Activated naive CD8-positive, alpha-beta T cell treated with anti-CD3 and anti-CD28 coated beads, Interleukin-2, amount 50 U/mL, for 16 hours (primary cell): ENCODE data around the gene PCDH11Y.
"Not testable (repeated sequence)": the region's sequence is repeated elsewhere in the genome, so short reads cannot be mapped to it uniquely, and the experiment has no call there.

Experiments used
- DNase-seq: peaks from one replicate; pipeline ENCODE4 v3.0.0-alpha.2; 2020; ENCODE audit warnings: low read depth, low spot score

The PCDH11Y gene, protein sequence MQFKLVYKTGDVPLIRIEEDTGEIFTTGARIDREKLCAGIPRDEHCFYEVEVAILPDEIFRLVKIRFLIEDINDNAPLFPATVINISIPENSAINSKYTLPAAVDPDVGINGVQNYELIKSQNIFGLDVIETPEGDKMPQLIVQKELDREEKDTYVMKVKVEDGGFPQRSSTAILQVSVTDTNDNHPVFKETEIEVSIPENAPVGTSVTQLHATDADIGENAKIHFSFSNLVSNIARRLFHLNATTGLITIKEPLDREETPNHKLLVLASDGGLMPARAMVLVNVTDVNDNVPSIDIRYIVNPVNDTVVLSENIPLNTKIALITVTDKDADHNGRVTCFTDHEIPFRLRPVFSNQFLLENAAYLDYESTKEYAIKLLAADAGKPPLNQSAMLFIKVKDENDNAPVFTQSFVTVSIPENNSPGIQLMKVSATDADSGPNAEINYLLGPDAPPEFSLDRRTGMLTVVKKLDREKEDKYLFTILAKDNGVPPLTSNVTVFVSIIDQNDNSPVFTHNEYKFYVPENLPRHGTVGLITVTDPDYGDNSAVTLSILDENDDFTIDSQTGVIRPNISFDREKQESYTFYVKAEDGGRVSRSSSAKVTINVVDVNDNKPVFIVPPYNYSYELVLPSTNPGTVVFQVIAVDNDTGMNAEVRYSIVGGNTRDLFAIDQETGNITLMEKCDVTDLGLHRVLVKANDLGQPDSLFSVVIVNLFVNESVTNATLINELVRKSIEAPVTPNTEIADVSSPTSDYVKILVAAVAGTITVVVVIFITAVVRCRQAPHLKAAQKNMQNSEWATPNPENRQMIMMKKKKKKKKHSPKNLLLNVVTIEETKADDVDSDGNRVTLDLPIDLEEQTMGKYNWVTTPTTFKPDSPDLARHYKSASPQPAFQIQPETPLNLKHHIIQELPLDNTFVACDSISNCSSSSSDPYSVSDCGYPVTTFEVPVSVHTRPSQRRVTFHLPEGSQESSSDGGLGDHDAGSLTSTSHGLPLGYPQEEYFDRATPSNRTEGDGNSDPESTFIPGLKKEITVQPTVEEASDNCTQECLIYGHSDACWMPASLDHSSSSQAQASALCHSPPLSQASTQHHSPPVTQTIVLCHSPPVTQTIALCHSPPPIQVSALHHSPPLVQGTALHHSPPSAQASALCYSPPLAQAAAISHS (N-terminal part only)

DNA sequence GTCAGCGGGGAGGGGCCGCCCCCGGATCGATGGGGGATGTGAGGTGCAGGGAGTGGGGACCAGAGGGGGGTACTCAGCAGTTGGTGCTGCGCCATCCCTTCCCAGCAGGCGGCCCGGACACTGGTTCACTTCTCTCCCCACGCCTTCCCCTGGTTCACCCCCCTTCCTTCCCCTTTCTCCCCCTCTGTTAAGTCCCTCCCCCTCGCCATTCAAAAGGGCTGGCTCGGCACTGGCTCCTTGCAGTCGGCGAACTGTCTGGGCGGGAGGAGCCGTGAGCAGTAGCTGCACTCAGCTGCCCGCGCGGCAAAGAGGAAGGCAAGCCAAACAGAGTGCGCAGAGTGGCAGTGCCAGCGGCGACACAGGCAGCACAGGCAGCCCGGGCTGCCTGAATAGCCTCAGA, at the start of gene PCDH11Y:
Gene PCDH11Y (plus strand): TSS at position 240 of the 400 bp plus-strand sequence. CDS start 56,804 bp downstream, outside the sequence.
- not testable (repeated sequence) for DNase-seq

DNA sequence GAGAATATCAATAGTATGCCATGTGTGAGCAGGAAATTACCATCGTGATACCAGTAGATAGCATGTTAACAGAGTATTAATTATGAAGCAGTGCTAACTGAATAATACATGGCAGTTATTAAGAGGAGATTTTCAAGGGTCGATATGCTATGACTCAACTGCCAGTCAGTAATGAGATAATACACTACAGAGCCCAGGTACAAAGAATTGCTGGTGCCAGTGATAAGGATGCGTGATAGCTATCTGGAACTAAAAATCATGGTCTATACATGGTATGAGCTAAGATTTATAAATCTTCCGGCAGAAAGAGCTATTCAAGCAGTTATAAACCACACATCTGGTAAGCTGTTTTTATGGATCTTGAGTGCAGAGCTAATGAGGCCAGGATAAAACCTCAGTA, 32.2 kb upstream of the PCDH11Y start:
- DNase-seq = not testable (repeated sequence)

DNA sequence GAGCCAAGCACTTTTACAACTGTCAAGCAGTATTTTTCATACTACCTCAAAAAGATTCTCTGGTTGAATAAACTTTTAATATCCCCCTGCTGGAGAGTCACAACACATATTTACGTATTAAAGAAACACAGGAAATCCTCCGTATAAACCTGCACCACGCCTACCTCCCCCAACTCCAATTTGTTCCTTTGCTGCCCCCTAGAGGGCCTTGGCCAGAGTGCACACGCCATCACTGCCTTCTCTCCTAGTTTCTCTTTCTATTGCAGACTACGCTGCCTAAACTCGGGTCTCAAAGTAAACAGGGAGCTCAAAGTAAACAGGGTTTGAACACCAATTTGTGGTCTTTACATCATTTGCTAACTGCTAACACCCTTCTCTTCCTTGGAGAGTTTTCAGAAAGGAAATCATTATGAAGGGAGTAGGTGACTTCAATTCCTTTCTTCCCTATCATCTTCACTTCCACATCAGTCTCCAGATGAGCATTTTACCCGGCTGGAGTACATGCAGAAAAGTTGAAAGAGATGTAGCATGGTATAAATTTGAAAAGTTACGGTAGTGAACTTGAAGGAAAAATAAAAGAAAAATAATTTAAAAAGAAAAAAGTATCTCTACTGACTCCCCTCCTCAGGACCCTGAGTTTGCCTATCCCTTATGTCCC, 8.2 kb upstream of the PCDH11Y start:
- DNase-seq = not testable (repeated sequence)

DNA sequence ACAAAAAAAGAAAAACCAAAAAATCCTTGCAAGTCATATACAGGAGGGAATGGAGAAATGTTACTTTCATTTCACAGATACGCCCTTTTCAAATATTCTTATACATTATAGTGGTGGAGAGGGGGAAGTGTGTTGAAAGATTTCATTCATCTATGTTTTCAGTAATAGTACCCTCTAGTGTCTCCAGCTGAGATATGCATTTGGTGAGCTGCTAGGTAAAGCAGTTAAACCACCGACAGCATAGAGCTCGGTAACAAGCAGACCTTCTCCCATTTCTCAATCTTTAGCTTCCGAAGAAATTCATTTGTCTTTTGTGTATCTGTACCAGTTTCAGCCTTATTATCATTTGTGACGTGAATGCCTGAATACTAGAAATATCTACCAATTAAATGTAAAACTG, 5.2 kb upstream of the PCDH11Y start:
- DNase-seq = not testable (repeated sequence)

DNA sequence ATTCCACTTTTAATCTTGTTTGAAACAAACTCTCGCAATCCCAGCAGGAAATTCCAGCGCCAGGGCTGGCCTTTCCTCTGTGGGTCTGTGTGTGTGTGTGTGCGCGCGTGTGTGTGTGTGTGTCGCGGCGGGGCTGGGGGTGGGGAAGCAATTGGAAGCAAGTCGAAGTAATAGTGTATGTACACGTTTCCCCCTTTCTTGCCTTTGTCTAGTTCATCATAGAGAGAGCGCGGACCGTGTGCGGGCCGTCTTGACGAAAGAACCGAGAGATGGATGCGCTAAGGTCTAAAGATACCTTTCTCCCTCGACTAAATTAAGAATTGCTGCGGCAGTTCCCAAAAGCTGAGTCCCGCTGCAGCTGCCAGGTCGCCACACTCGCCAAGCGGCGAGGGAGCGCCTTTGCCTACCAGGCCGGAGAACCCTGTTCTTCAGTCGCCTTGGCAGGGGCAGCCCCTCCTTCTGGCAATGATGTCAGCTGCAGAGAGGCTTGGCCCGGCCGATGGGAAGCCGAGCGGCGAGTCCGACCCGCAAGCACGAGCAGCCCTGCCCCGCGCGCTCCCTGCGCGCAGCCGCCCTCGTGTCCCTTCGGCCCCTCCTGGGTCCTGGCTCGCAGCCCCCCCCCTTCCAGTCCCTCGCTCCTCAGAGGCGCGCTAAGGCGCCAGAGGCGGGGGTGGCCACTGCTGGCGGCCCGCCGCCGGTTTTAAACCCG, 2.5 kb downstream of the PCDH11Y start:
- not testable (repeated sequence) for DNase-seq

DNA sequence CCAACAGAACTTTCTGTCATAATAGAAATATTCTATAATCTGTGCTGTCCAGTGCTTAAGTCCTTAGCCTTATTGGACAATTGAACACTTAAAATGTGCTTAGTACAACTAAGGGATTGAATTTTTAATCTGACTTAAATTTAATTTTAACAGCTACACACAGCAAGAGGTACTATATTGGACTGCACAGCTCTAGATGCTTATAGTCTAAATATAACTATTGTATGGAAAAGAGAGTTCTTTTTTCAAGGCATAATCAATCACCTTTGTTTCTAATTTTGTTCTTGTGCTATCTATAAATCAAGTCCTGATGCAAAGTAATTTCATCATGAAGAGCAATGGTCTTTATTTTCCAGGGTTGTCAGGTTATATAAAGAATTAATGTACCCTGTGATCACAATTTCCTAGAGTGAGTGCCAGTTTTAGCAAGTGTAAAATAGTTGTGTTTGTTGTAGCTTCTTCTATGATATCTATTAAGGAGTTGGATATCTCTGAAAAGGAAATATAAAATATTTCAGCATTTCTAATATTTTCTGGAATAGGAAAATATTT, 39.0 kb downstream of the PCDH11Y start:
- not testable (repeated sequence) for DNase-seq

DNA sequence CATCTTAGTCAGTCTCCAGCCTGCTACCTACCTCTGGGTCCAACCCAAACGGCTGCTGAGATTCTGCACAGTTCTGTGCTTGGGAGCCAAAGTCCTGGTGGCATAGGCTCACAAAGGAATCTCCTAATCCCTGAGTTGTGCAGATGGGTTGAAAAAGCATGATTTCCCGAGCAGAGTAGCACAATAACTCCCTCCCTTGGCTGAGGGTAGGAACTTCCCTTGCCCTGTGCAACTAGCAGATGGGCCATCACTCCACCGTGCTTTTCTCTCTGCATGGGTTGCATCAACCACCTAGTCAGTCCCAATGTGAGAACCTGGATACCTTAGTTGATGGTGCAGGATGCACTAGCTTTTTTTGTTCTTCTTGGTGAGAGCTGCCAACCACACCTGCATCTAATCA, 82.9 kb downstream of the PCDH11Y start:
- DNase-seq = not testable (repeated sequence)

DNA sequence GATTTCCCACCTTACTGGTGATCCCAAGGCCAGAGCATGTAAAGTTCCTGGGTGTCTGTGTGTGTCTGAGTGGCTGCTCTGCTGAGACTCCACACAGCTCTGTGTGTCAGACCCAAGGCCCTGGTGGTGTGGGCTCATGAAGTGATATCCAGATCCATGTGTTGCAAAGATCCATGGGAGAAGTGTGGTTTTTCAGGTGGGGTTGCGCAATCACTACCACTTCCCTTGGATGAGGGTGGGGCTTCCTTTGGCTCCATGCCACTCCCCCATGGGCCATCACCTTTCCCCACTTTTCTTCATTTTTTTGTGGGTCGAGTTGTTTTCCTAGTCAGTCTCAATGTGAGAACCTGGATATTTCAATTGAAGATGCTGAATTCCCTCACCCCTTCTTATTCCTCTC, 182.9 kb downstream of the PCDH11Y start:
- DNase-seq = not testable (repeated sequence)

DNA sequence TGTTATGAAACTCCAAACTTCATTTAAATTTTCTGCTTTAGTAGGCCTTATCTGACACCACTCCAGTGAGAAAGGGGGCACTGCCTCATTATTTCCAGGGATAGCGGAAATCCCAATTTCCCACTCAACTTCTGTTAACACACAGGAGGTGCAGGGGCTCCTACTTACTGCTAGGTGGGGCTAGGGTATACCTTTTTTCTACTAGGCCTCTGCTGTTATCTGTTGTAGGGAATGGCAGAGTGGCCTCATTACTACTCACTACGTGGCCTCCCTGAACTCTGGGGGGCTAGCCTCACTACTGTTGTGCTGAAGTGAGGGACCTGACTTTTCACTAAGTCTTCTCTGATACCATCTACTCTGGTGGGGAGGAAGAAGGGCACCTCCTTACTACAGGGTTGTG, 215.0 kb downstream of the PCDH11Y start:
- DNase-seq = not testable (repeated sequence)

DNA sequence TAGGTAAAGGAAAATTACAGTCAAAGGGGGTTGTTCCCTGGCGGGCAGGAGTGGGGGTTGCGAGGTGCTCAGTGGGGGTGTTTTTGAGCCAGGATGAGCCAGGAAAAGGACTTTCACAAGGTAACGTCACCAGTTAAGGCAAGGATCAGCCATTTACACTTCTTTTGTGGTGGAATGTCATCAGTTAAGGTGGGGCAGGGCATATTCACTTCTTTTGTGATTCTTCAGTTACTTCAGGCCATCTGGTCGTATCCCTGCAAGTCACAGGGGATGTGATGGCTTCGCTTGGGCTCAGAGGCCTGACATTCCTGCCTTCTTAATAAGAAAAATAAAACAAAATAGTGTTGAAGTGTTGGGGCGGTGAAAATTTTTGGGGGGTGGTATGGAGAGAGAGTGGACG, 324.8 kb downstream of the PCDH11Y start:
- not testable (repeated sequence) for DNase-seq

DNA sequence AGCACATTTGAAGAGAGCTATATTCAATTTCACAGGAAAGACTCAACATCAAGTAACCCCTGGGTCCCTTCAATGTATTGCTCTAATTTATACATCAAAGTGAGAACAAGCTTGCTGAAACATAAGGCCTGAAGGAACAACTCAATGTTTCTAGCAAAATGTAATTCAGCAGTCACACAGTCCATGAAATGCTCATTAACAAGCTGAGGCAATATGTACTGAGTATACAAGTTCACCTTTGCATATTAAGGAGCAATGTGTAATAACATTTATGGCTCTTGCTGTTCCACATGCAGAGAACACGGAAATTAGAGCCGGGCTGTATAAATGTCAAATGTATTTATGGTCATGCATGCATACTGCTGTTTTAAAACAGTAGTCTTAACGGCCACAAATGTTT, 342.1 kb downstream of the PCDH11Y start:
- DNase-seq = not testable (repeated sequence)

DNA sequence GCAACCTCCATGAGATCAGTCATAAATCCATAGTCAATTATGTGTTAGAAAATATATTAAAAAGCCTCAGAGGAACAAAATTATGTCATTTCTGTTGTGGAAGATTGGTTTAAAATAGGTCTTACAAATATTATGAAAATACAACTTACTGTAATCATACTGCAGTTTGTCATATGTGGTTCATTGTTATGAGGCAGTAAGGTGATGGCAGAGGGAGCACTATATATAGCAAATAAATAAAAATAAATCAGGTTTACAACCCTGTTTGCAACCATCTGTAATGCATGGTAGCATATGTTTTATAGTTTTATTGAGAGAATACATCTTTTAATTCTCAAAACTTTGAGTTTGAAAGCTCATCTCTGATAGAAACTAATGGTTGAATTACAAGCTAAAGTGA, 543.6 kb downstream of the PCDH11Y start:
- not testable (repeated sequence) for DNase-seq

DNA sequence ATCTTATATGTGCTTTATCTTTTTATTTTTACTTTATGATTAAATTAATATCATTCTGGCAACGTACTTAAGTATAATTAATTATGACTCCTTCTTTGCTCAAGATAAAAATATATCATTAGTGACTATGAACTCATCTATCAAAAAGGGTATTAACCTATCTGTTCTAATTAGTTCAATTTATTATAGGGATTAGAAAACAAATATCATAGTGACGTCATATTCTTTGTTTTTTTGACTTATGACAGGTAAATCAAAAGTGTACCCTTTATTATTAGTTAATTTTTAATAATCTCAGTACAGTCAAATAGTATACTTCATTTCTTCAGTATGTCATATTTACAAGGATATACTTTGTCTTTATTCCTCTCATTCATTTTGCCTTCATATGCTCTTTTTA, 638.5 kb downstream of the PCDH11Y start:
- not testable (repeated sequence) for DNase-seq

DNA sequence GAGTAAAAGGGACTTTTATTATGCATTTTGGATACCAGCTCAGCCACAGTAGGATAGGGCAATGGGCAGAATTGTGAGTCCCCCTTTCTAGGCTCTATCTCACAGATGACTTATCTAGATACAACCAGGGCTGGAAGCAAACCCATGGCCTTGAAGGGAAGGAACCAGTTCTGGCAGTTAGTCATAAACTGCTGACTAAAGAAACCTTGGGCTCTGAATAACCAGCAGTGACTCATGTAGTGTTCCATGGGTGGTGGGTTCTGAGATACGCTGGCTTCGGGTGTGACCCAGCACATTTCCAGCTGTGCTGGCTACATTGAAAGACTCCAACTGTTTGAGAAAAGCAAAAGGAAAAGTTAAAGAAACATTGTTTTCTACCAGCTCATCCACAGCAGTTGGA, 679.2 kb downstream of the PCDH11Y start:
- not testable (repeated sequence) for DNase-seq

DNA sequence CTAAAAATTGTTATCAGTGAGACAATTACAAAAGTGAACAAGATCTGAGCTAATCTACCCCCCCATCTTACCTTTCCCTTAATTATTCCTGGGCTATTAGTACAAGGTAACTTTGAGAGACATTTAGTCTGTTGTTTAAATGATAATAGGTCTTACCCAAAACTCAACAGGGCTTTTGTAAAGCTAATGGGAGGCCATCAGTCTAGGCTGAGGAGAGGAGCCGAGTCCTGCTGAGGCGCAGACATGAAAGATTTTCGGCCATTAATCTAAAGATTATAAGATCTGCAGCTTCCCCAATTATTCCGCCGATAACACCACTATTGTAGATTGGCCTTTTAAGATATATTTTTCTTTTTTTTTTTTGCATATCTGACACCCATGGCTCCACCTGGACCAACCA, 708.6 kb downstream of the PCDH11Y start:
- not testable (repeated sequence) for DNase-seq

DNA sequence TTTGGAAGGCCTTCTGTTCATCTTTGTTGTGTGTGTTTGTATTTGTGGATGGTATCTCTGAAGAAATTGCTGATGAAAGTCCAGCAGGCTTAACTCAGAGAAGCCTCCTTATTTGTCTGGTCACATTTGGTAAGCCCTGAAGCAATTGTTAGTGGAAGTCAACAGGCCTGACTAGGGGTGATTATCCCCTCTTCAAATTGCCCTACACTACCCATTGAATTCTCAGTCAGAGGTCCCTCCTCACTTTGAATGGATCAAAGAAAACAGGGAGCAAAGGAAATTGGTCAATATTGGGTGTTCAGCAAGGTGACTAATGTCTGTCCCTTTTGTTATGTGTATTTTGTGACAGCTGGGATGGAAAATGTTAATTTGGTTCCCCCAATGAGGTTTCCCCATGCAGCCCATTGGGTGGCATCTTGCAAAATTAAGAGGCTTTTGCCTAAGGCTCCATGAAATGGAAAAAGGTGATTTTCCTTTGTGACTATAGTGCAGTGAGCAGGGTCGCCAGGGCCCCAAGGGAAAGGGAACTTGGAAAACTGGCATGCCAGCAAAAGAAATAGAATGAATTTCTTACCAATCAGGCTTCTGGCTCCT, 709.8 kb downstream of the PCDH11Y start:
- DNase-seq = not testable (repeated sequence)

DNA sequence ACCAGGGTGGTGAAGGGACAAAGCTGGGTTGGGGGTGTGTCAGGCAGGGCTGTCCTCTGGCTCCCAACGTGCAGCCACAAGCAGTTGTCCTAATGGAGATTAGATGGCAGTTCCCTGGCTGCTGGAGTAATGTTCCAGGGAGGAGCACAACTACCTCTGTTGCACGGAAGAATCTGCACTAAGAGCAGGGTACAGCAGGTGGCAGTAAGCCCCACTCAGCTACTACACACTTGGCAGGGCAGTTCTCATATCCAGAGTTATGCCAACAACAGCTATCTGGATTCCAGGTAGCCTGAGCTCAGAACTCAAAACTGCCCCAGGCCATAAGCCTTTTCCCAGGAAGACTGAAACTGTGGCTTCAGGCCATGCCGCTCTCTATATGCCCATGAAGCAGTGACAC, 761.3 kb downstream of the PCDH11Y start:
- DNase-seq = not testable (repeated sequence)

DNA sequence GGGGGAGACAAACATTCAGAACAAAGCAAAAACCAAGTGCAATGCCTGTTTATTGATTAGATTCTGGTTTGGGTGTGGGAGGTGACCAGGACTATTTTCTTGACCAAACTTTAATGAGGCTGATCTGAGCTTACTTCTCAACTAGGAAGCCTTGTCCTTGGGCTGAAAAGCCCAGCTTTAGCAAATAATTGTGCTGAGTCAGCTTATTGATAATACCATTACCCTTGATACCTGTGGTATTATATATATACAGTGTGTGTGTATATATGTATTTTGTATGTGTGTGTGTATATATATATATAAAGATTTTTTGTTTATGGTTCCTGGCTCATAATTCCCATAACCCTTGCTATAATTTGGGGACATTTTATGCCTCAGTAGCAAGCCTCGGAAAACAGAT, 776.4 kb downstream of the PCDH11Y start:
- not testable (repeated sequence) for DNase-seq
